Dermis lymphatic vessel endothelial cell (primary cell): ENCODE results near the gene SCYGR4. TPM values are rescaled to one million over a fixed set of nuclear protein-coding genes. Genes with fewer than 3 reads are reported as not detected.

Experiments used
- total RNA-seq: library from RNA; depleted of rRNA; stranded (reverse); fragments of >200 nt; gene quantifications from 2 replicates; pipeline ENCODE4 v1.2.1, GENCODE V29; 2014

The SCYGR4 gene, protein sequence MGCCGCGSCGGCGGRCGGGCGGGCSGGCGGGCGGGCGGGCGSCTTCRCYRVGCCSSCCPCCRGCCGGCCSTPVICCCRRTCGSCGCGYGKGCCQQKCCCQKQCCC
- not detected in 2 replicates for total RNA-seq

GRCh38 chr2:227617316-227618230, at the start of gene SCYGR4:
SCYGR4 (plus strand) TSS chr2:227617498; CDS start chr2:227617498, 0 bp downstream.

DNA sequence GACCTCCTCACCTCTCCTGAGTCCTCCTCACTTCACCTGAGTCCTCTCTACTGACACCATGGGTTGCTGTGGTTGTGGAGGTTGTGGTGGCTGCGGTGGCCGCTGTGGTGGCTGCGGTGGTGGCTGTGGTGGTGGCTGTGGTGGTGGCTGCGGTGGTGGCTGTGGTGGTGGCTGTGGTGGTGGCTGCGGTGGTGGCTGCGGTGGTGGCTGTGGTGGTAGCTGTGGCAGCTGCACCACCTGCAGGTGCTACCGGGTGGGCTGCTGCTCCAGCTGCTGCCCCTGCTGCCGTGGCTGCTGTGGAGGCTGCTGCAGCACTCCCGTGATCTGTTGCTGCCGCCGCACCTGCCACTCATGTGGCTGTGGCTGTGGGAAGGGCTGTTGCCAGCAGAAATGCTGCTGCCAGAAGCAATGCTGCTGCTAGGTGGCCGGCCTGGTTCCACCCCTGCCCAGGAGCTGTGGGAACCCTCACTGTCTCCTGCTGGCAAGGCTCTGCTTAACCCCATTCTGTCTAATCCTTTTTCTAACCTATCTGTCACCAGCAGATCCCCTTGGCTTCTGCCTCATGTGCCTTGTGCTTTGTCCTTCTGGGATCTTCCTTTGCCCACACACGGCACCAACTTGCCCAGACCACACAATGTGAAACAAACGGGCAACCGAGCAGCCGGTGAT, 18.3 kb upstream of the SCYGR4 start, which contains the start of gene SCYGR2:
SCYGR2 (plus strand) TSS at position 59 of the 669 bp plus-strand sequence; CDS start at position 59, 0 bp downstream.

GRCh38 chr2:227614740-227615139, 2.6 kb upstream of the SCYGR4 start, which contains the start of gene SCYGR3:
SCYGR3 (minus strand) TSS chr2:227614840; CDS start chr2:227614840, 0 bp downstream.

DNA sequence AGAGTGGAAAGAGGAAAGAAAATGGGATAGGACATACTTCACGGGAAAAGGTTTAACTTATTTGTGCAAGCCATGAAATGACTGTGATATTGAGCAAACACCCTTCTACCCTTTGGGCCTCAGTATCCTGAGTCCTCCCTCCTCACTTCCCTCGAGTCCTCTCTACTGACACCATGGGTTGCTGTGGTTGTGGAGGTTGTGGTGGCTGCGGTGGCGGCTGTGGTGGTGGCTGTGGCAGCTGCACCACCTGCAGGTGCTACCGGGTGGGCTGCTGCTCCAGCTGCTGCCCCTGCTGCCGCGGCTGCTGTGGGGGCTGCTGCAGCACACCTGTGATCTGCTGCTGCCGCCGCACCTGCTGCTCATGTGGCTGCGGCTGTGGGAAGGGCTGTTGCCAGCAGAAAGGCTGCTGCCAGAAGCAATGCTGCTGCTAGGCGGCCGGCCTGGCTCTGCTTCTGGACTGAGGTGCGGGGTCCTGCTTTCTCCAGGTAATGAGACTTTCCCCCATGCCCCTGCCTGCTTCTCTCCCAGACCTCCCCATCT, 49.4 kb downstream of the SCYGR4 start, which contains the start of gene SCYGR5:
SCYGR5 (plus strand) TSS at position 174 of the 540 bp plus-strand sequence; CDS start at position 174, 0 bp downstream.

Other genes starting within 250 kb of the SCYGR4 start
- not detected in 2 replicates for gene TM4SF20, start 238.2 kb upstream of the SCYGR4 start, total RNA-seq
- gene SCYGR1, start 229.5 kb upstream of the SCYGR4 start, total RNA-seq, result not detected in 2 replicates
- 33.4 and 35.2 TPM in 2 replicates for gene AGFG1, start 145.3 kb upstream of the SCYGR4 start, total RNA-seq
- gene SCYGR2, start 18.6 kb upstream of the SCYGR4 start, total RNA-seq, result not detected in 2 replicates
- not detected in 2 replicates for gene SCYGR3, start 2.7 kb upstream of the SCYGR4 start, total RNA-seq
- not detected in 2 replicates for gene SCYGR5, start 49.3 kb downstream of the SCYGR4 start, total RNA-seq
- gene SLC19A3, start 100.5 kb downstream of the SCYGR4 start, total RNA-seq, result not detected in 2 replicates
- not detected in 2 replicates for gene SCYGR6, start 107.3 kb downstream of the SCYGR4 start, total RNA-seq
- gene SCYGR7, start 110.8 kb downstream of the SCYGR4 start, total RNA-seq, result not detected in 2 replicates
- gene SCYGR8, start 128.4 kb downstream of the SCYGR4 start, total RNA-seq, result not detected in 2 replicates
- gene CCL20, start 196.3 kb downstream of the SCYGR4 start, total RNA-seq, result 0.95 and 2.1 TPM in 2 replicates